GM18508 (cell line): Measurements from ENCODE around the gene KRT6A.
"Not testable (repeated sequence)": the region's sequence is repeated elsewhere in the genome, so short reads cannot be mapped to it uniquely, and the experiment has no call there.

ENCODE experiments used
- ATAC-seq: cut with Tn5 transposase; IDR thresholded peaks from one replicate; pipeline ENCODE4 v1.9.1; 2021; ENCODE audit warnings: moderate number of reproducible peaks; ENCODE audit not compliant: insufficient read depth, unreplicated experiment

The KRT6A gene

GRCh38 chr12:52474212-52474611, 18.8 kb downstream of the KRT6A start:
- ATAC-seq: no peak

GRCh38 chr12:52473768-52474167, 19.3 kb downstream of the KRT6A start, which contains the start of gene KRT6C:
KRT6C (minus strand) TSS chr12:52473805; CDS start chr12:52473737, 68 bp downstream.
- no peak for ATAC-seq

- ATAC-seq: no peak
These were observed 23.2 kb downstream of the KRT6A start for GRCh38 chr12:52469853-52470252.

GRCh38 chr12:52464897-52465296, 28.2 kb downstream of the KRT6A start:
- ATAC-seq: no peak

- no peak for ATAC-seq
These were observed 31.4 kb downstream of the KRT6A start for GRCh38 chr12:52461693-52462092.

GRCh38 chr12:52458861-52459260, 34.2 kb downstream of the KRT6A start:
- ATAC-seq: no peak

GRCh38 chr12:52455821-52456220, 37.2 kb downstream of the KRT6A start:
- no peak for ATAC-seq

- no peak for ATAC-seq
These were observed 38.5 kb downstream of the KRT6A start for GRCh38 chr12:52454411-52455201.

GRCh38 chr12:52452101-52452500, 41.0 kb downstream of the KRT6A start, which contains the start of gene KRT6B:
KRT6B (minus strand) TSS chr12:52452146; CDS start chr12:52452078, 68 bp downstream.
- ATAC-seq: no peak

- ATAC-seq: no peak
These were observed 44.8 kb downstream of the KRT6A start for GRCh38 chr12:52448228-52448627.

- not testable (repeated sequence) for ATAC-seq
These were observed 45.9 kb downstream of the KRT6A start for GRCh38 chr12:52447196-52447595.

GRCh38 chr12:52446367-52447045, 46.6 kb downstream of the KRT6A start:
- no peak for ATAC-seq

- no peak for ATAC-seq
These were observed 47.2 kb downstream of the KRT6A start for GRCh38 chr12:52445876-52446275.

- ATAC-seq: no peak
These were observed 48.1 kb downstream of the KRT6A start for GRCh38 chr12:52444647-52445595.

- ATAC-seq: no peak
These were observed 49.1 kb downstream of the KRT6A start for GRCh38 chr12:52443966-52444365.

- no peak for ATAC-seq
These were observed 50.4 kb downstream of the KRT6A start for GRCh38 chr12:52442600-52443061.

GRCh38 chr12:52441320-52441911, 51.6 kb downstream of the KRT6A start:
- no peak for ATAC-seq

GRCh38 chr12:52440821-52441319, 52.2 kb downstream of the KRT6A start:
- no peak for ATAC-seq

- no peak for ATAC-seq
These were observed 53.2 kb downstream of the KRT6A start for GRCh38 chr12:52439845-52440244.

- no peak for ATAC-seq
These were observed 53.6 kb downstream of the KRT6A start for GRCh38 chr12:52439420-52439819.
